HepG2 (cell line): ENCODE data around the gene TSPAN7. TPM values are rescaled to one million over a fixed set of nuclear protein-coding genes. Genes with fewer than 3 reads are reported as not detected.

Experiments used
- ATAC-seq: fragments of 200-7000 bp; cut with Tn5 transposase; 3 replicates; pipeline ENCODE4 v1.9.1; 2020; ENCODE audit warnings: mild to moderate bottlenecking, moderate library complexity
- BruUV-seq: library from RNA; stranded (reverse); fragments of 400-500 nt; replicated peaks from 2 replicates; lab custom pipeline; 2021; lab: Mats Ljungman, UMichigan
- CTCF ChIA-PET: fragments of 300-600 bp; formaldehyde crosslinking; extraction: SDS; loops from one replicate; lab custom pipeline; 2021; ENCODE audit warnings: low total read pairs, inconsistent platforms, low intra/inter-chr PET ratio; lab: Yijun Ruan, JAX
- POLR2A ChIA-PET: fragments of 350-600 bp; sonication (Branson Sonifier 250); formaldehyde crosslinking; loops from one replicate; lab custom pipeline; 2020; ENCODE audit warnings: antibody characterized with exemption, inconsistent platforms; lab: Yijun Ruan, JAX
- DNase-seq: peaks from one replicate; pipeline ENCODE4 v3.0.0-alpha.2; 2015; ENCODE audit warnings: low spot score
- FAIRE-seq: peaks from 3 replicates; lab custom pipeline; 2011; peaks lifted over from hg19 to GRCh38; lab: Jason Lieb, UNC
- H2AFZ ChIP-seq: one replicate; pipeline ENCODE4 v1.6.1; 2011; ENCODE audit warnings: low read length, inconsistent platforms
- H3K27ac ChIP-seq: fragments of 300-600 bp; 3 replicates; pipeline ENCODE4 v1.8.0; 2011; ENCODE audit warnings: mixed run types, mild to moderate bottlenecking, mixed read lengths, low read length, inconsistent platforms; ENCODE audit not compliant: insufficient read depth; ENCODE audit errors: extremely low read length
- H3K27me3 ChIP-seq, 2 experiments: fragments of 200-600 bp in 1 of 2; 2 replicates in 1 of 2; 3 replicates in 1 of 2; pipeline versions ENCODE4 v1.6.0 to v1.8.0; 2011; ENCODE audit warnings: low read length in 2 of 2, mild to moderate bottlenecking in 2 of 2, moderate library complexity in 2 of 2, inconsistent platforms in 1 of 2; ENCODE audit not compliant: insufficient read depth in 2 of 2, control insufficient read depth in 1 of 2
- H3K36me3 ChIP-seq, 2 experiments: fragments of 200-600 bp in 1 of 2; replicated peaks in 1 of 2; 2 replicates in 1 of 2; 3 replicates in 1 of 2; pipeline versions ENCODE4 v1.5.1 to v1.8.0; 2011; ENCODE audit warnings: low read length in 2 of 2, inconsistent platforms in 1 of 2; ENCODE audit not compliant: insufficient read depth in 2 of 2, control insufficient read depth in 1 of 2
- H3K4me1 ChIP-seq: 2 replicates; pipeline ENCODE4 v1.5.1; 2012; ENCODE audit warnings: low read length, inconsistent platforms; ENCODE audit not compliant: insufficient read depth
- H3K4me2 ChIP-seq: 2 replicates; pipeline ENCODE4 v1.6.0; 2011; ENCODE audit warnings: low read depth, low read length, inconsistent platforms
- H3K4me3 ChIP-seq, 3 experiments: fragments of 200-600 bp in 1 of 3; sonication (generic), shearing (Covaris generic) in 1 of 3; replicated peaks in 1 of 3; 2 replicates each; pipeline ENCODE4 v1.5.1; 2011 to 2016; ENCODE audit warnings: low read length in 3 of 3, inconsistent platforms in 2 of 3, low read depth in 2 of 3, mild to moderate bottlenecking in 2 of 3, control low read depth in 1 of 3, mixed read lengths in 1 of 3; ENCODE audit not compliant: insufficient read depth in 1 of 3
- H3K79me2 ChIP-seq: one replicate; pipeline ENCODE4 v1.6.1; 2011; ENCODE audit warnings: low read length, inconsistent platforms; ENCODE audit not compliant: insufficient read depth
- H3K9ac ChIP-seq: 2 replicates; pipeline ENCODE4 v1.6.0; 2011; ENCODE audit warnings: mild to moderate bottlenecking, low read depth, low read length, inconsistent platforms; ENCODE audit not compliant: insufficient read depth
- H3K9me3 ChIP-seq: 2 replicates; pipeline ENCODE4 v1.5.1; 2012; ENCODE audit warnings: mild to moderate bottlenecking, low read length
- H4K20me1 ChIP-seq: 2 replicates; pipeline ENCODE4 v1.6.0; 2011; ENCODE audit warnings: inconsistent platforms, mild to moderate bottlenecking, low read length, moderate library complexity; ENCODE audit not compliant: insufficient read depth
- AKAP8 ChIP-seq: sonication (generic); formaldehyde crosslinking; IDR thresholded peaks from 2 replicates; pipeline ENCODE4 v1.5.1; 2020; ENCODE audit warnings: mild to moderate bottlenecking, missing genetic modification reagents
- RARG ChIP-seq: sonication (generic); formaldehyde crosslinking; IDR thresholded peaks from 2 replicates; pipeline ENCODE4 v1.4.0; 2020; ENCODE audit warnings: low read depth, mild to moderate bottlenecking, missing genetic modification reagents
- TFAP4 ChIP-seq: sonication (generic); IDR thresholded peaks from 2 replicates; pipeline ENCODE4 v1.6.1; 2016; ENCODE audit warnings: low read depth, borderline replicate concordance
- U2AF1 ChIP-seq: fragments of 200-400 bp; formaldehyde crosslinking; optimal IDR thresholded peaks from 2 replicates; pipeline ENCODE3; 2017; ENCODE audit warnings: mild to moderate bottlenecking, low read depth, low read length
- ZBTB2 ChIP-seq: sonication (generic); formaldehyde crosslinking; IDR thresholded peaks from 2 replicates; pipeline ENCODE4 v1.8.0; 2022; ENCODE audit warnings: low read depth, missing genetic modification reagents
- ZFAT ChIP-seq: sonication (generic); formaldehyde crosslinking; conservative IDR thresholded peaks from 2 replicates; pipeline ENCODE4 v1.8.1; 2023; ENCODE audit warnings: missing genetic modification reagents, inconsistent platforms
- ZNF629 ChIP-seq: sonication (generic); formaldehyde crosslinking; conservative IDR thresholded peaks from 2 replicates; pipeline ENCODE4 v1.5.0; 2020; ENCODE audit warnings: missing genetic modification reagents
- ZNF776 ChIP-seq: sonication (generic); formaldehyde crosslinking; IDR thresholded peaks from 2 replicates; pipeline ENCODE4 v1.4.0; 2020; ENCODE audit warnings: mild to moderate bottlenecking, missing genetic modification reagents
- ZSCAN5A ChIP-seq: sonication (generic); formaldehyde crosslinking; IDR thresholded peaks from 2 replicates; pipeline ENCODE4 v1.8.0; 2022; ENCODE audit warnings: mild to moderate bottlenecking, missing genetic modification reagents, borderline replicate concordance
- WGBS: methylation state at CpG from one replicate; pipeline ENCODE4 v1.1.6; 2017; ENCODE audit warnings: low lambda C conversion rate; 5-methylcytosine and 5-hydroxymethylcytosine counted together
- in situ Hi-C: cut with HindIII; loops from 2 replicates; pipeline ENCODE4 v1.10.0; 2017; ENCODE audit warnings: low pct_unique_long_range_greater_than_20kb; ENCODE audit not compliant: extremely low pct_ligation_motif_present
- intact Hi-C: fragments of 100-400 bp; cut with micrococcal nuclease; formaldehyde crosslinking; loops from one replicate; pipeline ENCODE4 v1.10.0; 2022; ENCODE audit not compliant: unreplicated experiment
- polyA plus RNA-seq, 8 experiments: library from polyadenylated mRNA; depleted of rRNA in 3 of 8; stranded (reverse) in 7 of 8; unstranded in 1 of 8; fragments of >200 nt; fragmentation: Illumina TruSeq in 4 of 8; extraction: Trizol in 4 of 8; gene quantifications; 2 replicates each; pipeline versions ENCODE4 v1.2.1 to v1.2.3, GENCODE V29; 2011 to 2016; ENCODE audit warnings: low read depth in 4 of 8, missing spikeins in 1 of 8, mixed read lengths in 1 of 8; ENCODE audit not compliant: insufficient read depth in 1 of 8
- total RNA-seq, 5 experiments: library from RNA; depleted of rRNA; stranded (reverse); fragments of >200 nt; fragmentation: Illumina TruSeq; extraction: Trizol; gene quantifications; 2 replicates each; pipeline ENCODE4 v1.2.3, GENCODE V29; 2016; ENCODE audit warnings: low read depth in 1 of 5
- TF ChIP-seq, protein P1 (sequence below): sonication (generic); formaldehyde crosslinking; IDR thresholded peaks from 2 replicates; pipeline ENCODE4 v1.5.0; 2020; ENCODE audit warnings: missing genetic modification reagents, mild to moderate bottlenecking, borderline replicate concordance
- TF ChIP-seq, protein P2 (sequence below): sonication (generic); formaldehyde crosslinking; IDR thresholded peaks from 2 replicates; pipeline ENCODE4 v1.4.0; 2020; ENCODE audit warnings: mild to moderate bottlenecking, missing genetic modification reagents
- TF ChIP-seq, protein P3 (sequence below), 2 experiments: sonication (generic) in 1 of 2; formaldehyde crosslinking in 1 of 2; IDR thresholded peaks; 2 replicates each; pipeline versions ENCODE4 v1.4.0 to v1.6.1; 2016 to 2020; ENCODE audit warnings: borderline replicate concordance in 1 of 2, low read depth in 1 of 2, mild to moderate bottlenecking in 1 of 2, missing genetic modification reagents in 1 of 2

Gene TSPAN7
- total and polyA plus RNA-seq, 2 of the 13 experiments (the other 11 are each of a cell fraction or from before 2014, with no cell fraction given): 21.4 to 47.1 TPM

DNA sequence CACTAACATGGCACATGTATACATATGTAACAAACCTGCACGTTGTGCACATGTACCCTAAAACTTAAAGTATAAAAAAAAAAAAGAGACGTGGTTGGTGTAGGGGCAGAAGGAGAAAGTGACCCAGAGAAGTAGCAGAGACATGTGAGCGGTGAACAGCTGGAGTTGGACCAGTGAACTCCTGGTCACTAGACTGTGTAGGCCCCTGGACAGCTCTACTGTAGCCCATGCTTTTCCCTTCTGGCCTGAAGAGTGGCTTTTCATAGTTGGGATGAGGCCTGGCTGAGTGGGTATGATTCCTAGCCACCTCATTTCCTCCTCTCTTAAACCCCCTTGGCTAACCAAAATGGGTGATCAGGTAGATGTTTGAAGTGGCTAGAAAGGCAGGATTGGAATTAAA lies 16.4 kb downstream of the TSPAN7 start (continued):
- no peak for TF ChIP-seq ZBTB2
- no peak for TF ChIP-seq U2AF1
- no peak for TF ChIP-seq ZNF629 (CRISPR knock-in tag)
- TF ChIP-seq, protein P1, sequence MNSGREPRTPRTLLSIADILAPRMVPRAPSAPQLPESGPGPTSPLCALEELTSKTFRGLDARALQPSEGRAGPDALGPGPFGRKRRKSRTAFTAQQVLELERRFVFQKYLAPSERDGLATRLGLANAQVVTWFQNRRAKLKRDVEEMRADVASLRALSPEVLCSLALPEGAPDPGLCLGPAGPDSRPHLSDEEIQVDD (CRISPR knock-in tag): no peak
- TF ChIP-seq ZNF776: no peak
- TF ChIP-seq, protein P2, sequence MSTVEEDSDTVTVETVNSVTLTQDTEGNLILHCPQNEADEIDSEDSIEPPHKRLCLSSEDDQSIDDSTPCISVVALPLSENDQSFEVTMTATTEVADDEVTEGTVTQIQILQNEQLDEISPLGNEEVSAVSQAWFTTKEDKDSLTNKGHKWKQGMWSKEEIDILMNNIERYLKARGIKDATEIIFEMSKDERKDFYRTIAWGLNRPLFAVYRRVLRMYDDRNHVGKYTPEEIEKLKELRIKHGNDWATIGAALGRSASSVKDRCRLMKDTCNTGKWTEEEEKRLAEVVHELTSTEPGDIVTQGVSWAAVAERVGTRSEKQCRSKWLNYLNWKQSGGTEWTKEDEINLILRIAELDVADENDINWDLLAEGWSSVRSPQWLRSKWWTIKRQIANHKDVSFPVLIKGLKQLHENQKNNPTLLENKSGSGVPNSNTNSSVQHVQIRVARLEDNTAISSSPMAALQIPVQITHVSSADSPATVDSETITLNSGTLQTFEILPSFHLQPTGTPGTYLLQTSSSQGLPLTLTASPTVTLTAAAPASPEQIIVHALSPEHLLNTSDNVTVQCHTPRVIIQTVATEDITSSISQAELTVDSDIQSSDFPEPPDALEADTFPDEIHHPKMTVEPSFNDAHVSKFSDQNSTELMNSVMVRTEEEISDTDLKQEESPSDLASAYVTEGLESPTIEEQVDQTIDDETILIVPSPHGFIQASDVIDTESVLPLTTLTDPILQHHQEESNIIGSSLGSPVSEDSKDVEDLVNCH: no peak
- no peak for TF ChIP-seq AKAP8 (CRISPR knock-in tag)
- TF ChIP-seq RARG: no peak
- no peak for TF ChIP-seq ZFAT (CRISPR knock-in tag)

GRCh38 chrX:38578167-38578566 lies 16.8 kb downstream of the TSPAN7 start:
- 0% methylated on average over 1 of the region's 2 CpGs for WGBS
- in situ Hi-C loops: no loop called here
- BruUV-seq: no TSS peak
- H3K4me1 ChIP-seq: peaks cover 38% of the 10 kb centered on the region
- intact Hi-C loops: no loop called here
- peak overlapping the region in 1 of 3 experiments; percentile 10; a peak in 1 of 6 replicates for H3K4me3 ChIP-seq
- no peak overlapping the region for H2AFZ ChIP-seq
- ATAC-seq (peak; percentile 93), DNase-seq (peak; percentile 4), FAIRE-seq (no peak)
- no peaks in the 10 kb centered on the region for H3K27me3 ChIP-seq
- H4K20me1 ChIP-seq: no peaks in the 10 kb centered on the region
- H3K27ac ChIP-seq: no peak overlapping the region
- H3K9me3 ChIP-seq: no peaks in the 10 kb centered on the region
- ChIA-PET POLR2A (no interaction called here), CTCF (no interaction called here)
- peak overlapping the region; percentile 51 for H3K4me2 ChIP-seq
- no peaks in the 10 kb centered on the region for H3K36me3 ChIP-seq
- H3K79me2 ChIP-seq: no peaks in the 10 kb centered on the region
- no peak overlapping the region for H3K9ac ChIP-seq
- TF ChIP-seq, protein P3, sequence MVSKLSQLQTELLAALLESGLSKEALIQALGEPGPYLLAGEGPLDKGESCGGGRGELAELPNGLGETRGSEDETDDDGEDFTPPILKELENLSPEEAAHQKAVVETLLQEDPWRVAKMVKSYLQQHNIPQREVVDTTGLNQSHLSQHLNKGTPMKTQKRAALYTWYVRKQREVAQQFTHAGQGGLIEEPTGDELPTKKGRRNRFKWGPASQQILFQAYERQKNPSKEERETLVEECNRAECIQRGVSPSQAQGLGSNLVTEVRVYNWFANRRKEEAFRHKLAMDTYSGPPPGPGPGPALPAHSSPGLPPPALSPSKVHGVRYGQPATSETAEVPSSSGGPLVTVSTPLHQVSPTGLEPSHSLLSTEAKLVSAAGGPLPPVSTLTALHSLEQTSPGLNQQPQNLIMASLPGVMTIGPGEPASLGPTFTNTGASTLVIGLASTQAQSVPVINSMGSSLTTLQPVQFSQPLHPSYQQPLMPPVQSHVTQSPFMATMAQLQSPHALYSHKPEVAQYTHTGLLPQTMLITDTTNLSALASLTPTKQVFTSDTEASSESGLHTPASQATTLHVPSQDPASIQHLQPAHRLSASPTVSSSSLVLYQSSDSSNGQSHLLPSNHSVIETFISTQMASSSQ (IDR thresholded peaks at IDR 0.05; ENCODE audit: low read depth): no peak
- TF ChIP-seq, protein P3 (CRISPR knock-in tag; IDR thresholded peaks at IDR 0.05; ENCODE audit: borderline replicate concordance): peak; percentile 39; the same call in 1 of the 2 replicates
- TF ChIP-seq TFAP4 (peak; percentile 22; the same call in 1 of the 2 replicates), ZSCAN5A (no peak)
